GM19240 (cell line): ENCODE measurements around the gene TMEM39B.
A peak's percentile ranks its signal among the peaks of the same experiment; 100 is the strongest.
"Not testable (repeated sequence)": the region's sequence is repeated elsewhere in the genome, so short reads cannot be mapped to it uniquely, and the experiment has no call there.

Source experiments
- DNase-seq: peaks from one replicate; pipeline ENCODE4 v3.0.0; 2011; ENCODE audit warnings: low spot score; ENCODE audit not compliant: insufficient read length

Gene TMEM39B

GRCh38 chr1:32072622-32073298 lies at the start of gene TMEM39B:
Gene TMEM39B (plus strand): TSS chr1:32072939. CDS start chr1:32073048, 109 bp downstream.
- DNase-seq, result peak; percentile 93

- DNase-seq, result no peak
Measured at GRCh38 chr1:32023351-32023750, 49.4 kb upstream of the TMEM39B start.

DNA sequence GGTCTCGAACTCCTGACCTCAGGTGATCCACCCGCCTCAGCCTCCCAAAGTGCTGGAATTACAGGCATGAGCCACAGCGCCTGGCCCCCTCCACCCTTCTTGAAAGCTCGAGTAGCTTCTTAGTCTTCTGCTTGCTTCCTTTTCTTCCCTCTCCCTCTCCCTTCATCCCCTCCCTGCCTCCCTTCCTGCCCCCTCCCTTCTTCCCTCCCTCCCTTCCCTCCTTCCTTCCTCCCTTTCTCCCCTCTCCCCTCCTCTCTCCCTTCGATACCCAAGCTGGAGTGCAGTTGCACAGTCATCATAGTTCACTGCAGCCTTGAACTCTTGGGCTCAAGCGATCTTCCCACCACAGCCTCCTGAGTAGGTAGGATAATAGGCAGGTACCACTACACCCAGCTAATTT lies 47.2 kb upstream of the TMEM39B start:
- DNase-seq, result no peak

GRCh38 chr1:32028746-32029145 lies 44.0 kb upstream of the TMEM39B start:
- no peak for DNase-seq

GRCh38 chr1:32031578-32032274 lies 41.0 kb upstream of the TMEM39B start:
- DNase-seq, result no peak

DNA sequence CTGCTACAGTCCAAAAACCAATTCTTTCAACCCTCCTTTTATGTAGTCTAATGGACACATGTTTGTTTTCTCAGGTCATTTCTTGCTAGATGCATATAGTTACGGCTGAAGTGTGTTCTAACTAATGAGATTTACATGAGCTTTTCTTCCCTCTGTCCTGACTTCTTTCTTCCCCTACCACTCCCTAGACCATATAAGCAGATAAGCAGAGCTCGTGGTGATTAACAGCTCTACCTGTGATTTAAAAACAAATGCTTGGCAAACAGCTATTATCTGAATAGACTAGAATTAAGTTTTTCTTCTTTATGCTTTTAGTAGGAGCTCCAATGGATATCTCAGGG lies 40.5 kb upstream of the TMEM39B start:
- no peak for DNase-seq

GRCh38 chr1:32035119-32035518 lies 37.6 kb upstream of the TMEM39B start:
- no peak for DNase-seq

DNA sequence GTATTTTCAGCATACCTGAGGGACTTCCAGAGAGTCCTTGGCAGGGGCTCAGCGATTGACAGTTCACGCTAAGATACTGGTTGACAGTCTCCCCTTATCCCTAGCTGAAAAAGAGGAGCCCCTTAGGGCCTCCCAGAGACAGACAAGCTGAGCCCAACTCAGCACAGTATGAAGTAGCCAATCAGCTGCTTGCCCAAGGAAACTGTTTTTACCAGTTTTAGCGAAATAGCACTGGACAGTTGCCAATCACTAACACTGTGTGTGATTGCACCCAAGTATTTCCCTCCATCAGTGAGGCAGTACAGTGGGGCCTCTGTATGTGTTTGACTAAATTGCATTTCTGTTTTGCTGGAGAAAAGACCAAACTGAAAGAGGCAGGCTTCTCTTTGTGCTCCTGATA lies 32.0 kb upstream of the TMEM39B start:
- no peak for DNase-seq

DNA sequence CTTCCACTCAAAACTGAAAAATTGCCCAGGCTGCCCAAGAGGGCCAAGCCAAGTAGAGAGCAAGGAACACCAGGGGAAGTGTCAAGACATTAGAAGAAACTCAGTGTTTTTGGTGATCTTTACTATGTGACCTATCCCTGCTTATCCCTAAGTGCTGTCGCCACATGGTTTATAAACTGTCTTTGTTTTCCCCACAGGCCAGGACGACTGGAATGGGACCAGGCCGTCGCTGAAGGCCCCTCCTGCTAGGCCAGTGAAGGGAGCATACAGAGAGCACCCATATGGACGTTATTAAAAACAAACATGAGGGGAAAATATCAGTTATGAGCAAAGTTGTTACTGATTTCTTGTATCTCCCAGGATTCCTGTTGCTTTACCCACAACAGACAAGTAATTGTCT lies 30.4 kb upstream of the TMEM39B start:
- no peak for DNase-seq

DNA sequence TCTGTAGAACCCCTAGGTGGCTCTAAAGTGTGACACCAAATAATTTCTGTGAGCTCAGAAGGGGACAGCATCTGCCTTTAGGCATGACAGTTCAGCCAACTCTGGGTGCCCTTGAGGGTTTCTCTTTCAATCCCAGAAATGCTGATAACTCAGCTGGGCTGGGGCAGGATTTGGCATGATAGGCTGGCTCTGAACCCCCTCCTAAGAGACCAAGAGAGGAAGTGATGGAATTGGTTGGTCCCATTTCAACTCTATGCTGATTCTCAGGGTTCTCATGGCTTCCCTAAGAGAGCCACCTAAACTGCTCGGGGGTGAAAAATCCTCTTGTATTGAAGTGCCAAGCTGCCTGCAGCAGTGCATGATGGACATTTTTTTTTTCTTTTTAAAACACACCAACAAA lies 28.5 kb upstream of the TMEM39B start:
- no peak for DNase-seq

GRCh38 chr1:32045772-32046171 lies 27.0 kb upstream of the TMEM39B start:
- no peak for DNase-seq

GRCh38 chr1:32047701-32048100 lies 25.0 kb upstream of the TMEM39B start:
- DNase-seq, result no peak

GRCh38 chr1:32048440-32048839 lies 24.3 kb upstream of the TMEM39B start:
- DNase-seq, result no peak

GRCh38 chr1:32051706-32052105 lies 21.0 kb upstream of the TMEM39B start:
- DNase-seq, result no peak

DNA sequence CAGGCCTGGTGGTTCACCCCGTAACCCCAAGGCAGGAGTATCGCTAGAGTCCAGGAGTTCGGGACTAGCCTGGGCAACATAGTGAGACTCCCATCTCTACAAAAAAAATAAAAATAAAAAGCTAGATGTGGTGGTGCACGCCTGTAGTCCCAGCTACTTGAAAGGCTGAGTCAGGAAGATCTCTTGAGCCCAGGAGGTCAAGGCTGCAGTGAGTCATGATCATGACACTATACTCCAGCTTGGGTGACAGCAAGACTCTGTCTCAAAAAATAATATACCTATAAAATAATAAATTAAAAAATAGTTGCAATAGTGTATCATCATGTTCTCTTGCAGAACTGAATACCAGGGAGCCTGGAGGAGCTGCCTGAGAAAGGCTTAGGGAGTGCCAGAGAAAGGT lies 19.9 kb upstream of the TMEM39B start:
- no peak for DNase-seq

- no peak for DNase-seq
Measured at GRCh38 chr1:32055416-32055815, 17.3 kb upstream of the TMEM39B start.

DNA sequence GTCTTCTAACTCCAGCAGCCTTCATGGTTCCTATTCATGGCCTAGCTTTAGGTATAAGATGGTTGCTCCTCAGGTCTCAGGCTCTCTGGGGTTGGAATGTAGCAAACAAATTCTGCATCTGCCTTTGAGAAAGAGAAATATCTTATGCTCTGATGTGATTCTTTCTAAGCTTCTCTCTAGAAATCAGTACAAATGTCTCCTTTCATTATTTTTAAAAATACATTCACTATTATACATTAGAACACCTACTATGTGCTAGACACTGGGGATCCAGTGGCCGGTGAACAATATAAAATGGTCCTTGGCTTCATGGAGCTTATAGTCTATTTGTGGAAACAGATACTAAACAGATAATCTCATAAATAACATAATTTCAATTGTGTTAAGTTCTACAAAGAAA lies 16.1 kb upstream of the TMEM39B start:
- no peak for DNase-seq

- DNase-seq, result no peak
Measured at GRCh38 chr1:32060914-32061313, 11.8 kb upstream of the TMEM39B start.

GRCh38 chr1:32062867-32063230 lies 9.9 kb upstream of the TMEM39B start:
- no peak for DNase-seq

GRCh38 chr1:32063261-32063681 lies 9.5 kb upstream of the TMEM39B start:
- no peak for DNase-seq

DNA sequence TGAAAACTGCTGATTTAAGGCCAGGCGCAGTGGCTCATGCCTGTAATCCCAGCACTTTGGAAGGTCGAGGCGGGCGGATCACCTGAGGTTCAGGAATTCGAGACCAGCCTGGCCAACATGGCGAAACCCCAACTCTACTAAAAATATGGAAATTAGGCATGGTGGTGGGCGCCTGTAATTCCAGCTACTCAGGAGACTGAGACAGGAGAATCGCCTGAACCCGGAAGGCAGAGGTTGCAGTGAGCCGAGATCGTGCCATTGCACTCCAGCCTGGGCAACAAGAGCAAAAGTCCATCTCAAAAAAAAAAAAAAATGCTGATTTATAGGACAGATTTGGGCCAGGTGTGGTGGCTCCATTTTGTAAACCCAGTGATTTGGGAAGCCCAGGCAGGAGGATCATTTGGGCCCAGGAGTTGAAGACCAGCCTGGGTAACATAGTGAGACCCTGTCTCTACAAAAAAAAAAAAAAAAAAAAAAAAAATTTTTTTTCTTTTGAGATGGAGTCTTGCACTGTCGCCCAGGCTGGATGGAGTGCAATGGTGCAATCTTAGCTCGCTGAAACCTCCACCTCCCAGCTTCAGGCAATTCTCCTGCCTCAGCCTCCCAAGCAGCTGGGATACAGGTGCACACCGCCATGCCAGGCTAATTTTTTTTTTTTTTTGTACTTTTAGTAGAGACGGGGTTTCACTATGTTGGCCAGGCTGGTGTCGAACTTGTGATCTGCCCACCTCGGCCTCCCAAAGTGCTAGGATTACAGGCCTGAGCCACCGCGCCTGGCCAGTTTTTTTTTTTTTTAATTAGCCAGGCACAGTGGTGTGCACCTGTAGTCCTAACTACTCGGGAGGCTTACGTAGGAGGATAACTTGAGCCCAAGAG lies 6.9 kb upstream of the TMEM39B start:
- DNase-seq, result not testable (repeated sequence)

- DNase-seq, result no peak
Measured at GRCh38 chr1:32066489-32066873, 6.3 kb upstream of the TMEM39B start.
